HG03460 (cell line): ENCODE results near the gene WDR49.

Experiments used
- ATAC-seq: cut with Tn5 transposase; IDR thresholded peaks from one replicate; pipeline ENCODE4 v1.9.1; 2021; ENCODE audit not compliant: unreplicated experiment

The WDR49 gene

GRCh38 chr3:167653760-167654159 lies at the start of gene WDR49:
WDR49 (minus strand) TSS chr3:167653942; CDS start chr3:167653425, 517 bp downstream.
- no peak for ATAC-seq

- no peak for ATAC-seq
Observed at GRCh38 chr3:167700926-167701325, 47.2 kb upstream of the WDR49 start.

- no peak for ATAC-seq
Observed at GRCh38 chr3:167700046-167700445, 46.3 kb upstream of the WDR49 start.

DNA sequence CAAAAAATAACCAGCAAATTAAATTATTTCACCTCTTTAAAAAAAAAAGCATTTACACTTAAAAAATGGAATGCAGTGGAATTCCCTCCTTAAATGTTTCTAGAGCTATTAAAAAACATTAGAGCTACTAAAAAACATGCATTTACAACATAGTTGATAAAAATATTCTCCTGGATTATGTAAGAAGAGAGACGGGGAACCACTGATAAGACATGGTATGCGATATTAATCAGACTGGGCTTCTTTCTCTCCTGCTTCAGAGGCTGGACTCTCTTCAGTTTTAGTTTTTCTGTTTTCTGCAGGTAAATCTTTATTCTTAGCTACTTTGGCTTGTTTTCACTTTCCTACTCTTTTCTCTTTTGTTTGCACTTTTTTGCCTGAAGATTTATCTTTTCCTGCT lies 40.4 kb upstream of the WDR49 start:
- ATAC-seq, result no peak

DNA sequence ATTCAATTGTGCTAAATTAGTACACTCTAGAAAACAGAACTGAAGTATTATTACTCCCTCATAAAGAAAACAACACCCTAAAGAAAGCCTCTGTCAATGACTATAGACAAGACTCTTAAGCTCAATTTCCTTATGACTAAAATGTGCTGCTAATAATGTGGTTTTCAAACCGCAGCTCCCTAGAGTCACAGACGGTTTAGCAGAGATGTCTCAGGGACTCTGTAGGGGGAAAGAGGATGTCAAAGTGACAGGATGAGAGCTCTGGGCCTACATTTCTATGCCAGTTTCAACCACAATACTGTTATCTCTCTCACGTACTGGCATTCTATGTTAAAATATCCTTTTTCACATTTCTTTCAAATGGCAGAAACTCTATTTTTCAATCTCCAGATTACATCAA lies 37.6 kb upstream of the WDR49 start:
- ATAC-seq, result peak; percentile 100

DNA sequence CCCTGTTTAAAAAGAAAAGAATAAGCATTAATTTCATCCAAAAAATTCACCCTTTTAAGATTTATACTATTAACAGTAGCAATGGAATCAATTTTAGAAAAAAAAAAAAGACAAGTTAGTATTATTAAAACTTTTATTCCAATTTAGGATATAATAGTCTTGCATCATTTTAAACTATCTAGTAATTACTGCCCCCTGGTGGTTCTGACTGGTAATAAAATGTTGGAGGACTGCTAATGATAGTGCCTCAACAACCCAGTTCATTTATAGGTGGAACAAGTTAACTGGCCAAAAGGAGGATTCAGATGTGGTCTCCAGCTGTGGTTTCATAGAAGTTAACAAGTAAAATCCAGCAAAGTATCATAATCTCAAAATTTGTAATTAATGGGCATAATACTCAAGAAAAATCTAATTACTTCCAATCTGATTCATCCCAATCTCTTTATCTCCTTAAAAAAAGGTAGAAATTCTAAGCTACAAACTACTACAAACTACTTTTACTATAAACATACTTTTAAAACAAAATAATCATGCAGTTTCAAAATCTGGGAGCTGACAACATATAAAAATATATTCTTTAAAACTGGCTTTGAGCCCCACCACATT lies 30.7 kb upstream of the WDR49 start:
- peak; percentile 76 for ATAC-seq

DNA sequence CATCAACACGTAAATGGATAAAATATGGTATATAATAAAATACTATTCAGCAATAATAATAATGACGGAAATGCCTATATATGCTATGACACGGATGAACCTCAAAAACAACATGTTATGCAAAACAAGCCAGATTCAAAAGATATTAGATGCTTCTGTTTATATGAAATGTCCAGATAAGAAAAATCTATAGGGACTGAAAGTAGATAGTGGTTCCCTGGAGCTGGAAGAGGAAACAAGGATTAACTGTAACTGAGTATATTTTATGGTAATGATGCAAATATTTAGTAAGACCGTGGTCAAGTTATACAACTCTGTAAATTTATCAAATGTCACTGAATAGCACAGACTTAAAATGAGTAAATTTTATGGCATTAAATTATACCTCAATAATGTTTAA lies 25.8 kb upstream of the WDR49 start:
- no peak for ATAC-seq

DNA sequence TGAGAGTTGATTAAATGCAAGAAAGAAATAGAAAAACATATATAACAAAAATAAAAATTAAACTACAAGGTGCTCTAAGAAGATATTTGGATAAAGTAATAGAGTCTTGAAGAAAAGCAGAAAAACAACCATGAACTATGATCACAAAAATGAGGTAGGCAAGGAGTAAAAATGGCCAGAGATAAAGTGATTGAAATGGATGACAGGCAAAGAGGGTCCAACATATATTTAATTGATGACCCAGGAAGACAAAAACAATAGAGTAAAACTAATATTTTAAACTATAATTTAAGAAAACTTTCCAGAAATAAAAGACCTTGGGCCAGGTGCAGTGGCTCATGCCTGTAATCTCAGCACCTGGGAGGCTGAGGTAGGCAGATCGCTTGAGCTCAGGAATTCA lies 22.1 kb upstream of the WDR49 start:
- no peak for ATAC-seq

- no peak for ATAC-seq
Observed at GRCh38 chr3:167673221-167673620, 19.5 kb upstream of the WDR49 start.

GRCh38 chr3:167671878-167672427 lies 18.2 kb upstream of the WDR49 start:
- ATAC-seq, result no peak

GRCh38 chr3:167669699-167670098 lies 16.0 kb upstream of the WDR49 start:
- no peak for ATAC-seq

DNA sequence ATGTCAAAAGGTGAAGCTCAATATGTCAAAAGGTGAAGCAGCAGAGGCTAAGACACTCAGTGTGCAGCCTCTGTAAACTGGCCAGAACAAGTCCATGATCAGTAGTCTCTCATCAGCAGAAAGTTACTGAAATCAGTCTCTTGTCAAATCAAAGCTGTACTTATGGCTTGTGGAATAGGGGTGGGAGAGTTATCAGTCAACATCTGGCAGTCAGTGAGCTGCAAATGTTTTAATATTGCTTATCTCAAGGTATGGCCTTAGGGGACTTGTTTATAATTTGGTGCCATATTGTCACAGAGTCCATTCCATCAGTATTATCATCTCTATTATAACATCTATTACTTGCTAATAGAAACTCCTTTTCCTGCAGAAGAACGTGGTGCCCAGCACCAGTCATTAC lies 14.9 kb upstream of the WDR49 start:
- no peak for ATAC-seq

DNA sequence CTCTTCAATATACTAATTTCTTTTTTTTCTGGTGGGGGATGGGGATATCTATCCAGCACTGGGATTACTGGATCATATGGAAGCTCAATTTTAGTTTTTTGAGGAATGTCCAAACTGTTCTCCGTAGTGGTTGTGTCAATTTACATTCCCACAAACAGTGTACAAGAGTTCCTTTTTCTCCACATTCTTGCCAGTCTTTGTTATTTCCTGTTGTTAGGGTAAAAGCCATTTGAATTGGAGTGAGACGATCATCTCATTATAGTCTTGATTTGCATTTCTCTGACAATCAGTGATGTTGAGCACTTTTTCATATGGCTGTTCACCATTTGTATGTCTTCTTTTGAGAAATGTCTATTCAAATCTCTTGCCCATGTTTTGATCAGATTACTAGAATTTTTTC lies 12.8 kb upstream of the WDR49 start:
- no peak for ATAC-seq

DNA sequence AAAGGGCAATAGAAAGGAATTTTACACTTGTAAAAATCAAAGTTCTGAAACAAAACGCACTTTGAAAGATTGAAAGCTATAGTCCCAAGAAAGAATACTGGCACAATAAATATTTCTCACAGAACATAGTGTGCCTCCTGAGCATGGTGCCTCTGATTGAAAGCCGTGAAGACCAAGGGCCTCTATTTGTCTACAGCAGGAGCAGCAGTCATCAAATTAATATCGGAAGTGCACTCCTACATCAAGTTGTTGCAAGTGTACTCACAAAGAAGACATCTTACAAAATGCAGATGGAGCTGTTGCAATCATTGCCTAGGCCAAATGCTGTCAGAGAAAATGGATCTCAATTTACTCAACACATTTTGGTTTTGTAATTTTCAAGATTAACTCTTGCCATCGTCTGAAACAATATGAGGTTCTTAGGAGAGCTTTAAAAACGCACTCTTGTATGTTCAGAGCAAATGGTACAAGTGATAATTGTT lies 9.2 kb upstream of the WDR49 start:
- ATAC-seq, result no peak

GRCh38 chr3:167657684-167658225 lies 4.0 kb upstream of the WDR49 start:
- no peak for ATAC-seq

DNA sequence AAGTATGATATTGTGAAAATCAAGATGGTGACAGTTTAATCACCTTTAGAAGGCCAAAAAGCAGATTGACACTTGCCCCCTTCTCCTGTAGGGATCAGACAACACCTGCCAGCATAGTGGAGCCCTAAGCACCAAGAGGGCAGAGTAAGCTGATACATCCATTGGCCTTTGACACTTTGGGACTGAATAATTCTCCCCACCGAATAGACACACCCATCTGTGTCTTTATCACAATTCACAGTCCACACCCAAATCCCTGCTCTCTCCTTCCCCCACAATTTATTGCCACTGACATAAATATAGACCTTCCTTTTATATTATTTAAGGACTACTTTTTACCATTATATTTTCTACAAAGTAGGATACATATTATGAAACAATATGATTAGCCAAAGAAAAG lies 3.1 kb upstream of the WDR49 start:
- ATAC-seq, result no peak

DNA sequence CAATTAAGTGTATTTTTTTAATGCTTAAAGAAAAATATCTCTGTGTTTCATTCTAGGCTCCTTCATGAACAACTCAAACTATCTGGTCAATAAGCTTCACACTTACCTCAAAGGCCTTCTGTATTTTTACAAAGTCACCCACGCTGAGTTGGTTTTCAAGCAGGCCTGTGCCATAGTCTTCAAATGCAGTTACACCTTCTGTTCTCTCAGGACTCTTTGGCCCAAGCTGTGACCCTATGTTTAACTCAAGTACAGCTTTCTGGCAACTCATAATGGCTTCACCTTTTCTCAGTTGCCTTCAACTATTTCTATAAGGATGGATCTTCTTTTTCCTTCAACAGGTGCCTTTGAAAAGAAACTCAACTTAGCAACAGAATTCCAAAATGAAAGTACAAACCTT lies 587 bp downstream of the WDR49 start:
- ATAC-seq, result no peak

- no peak for ATAC-seq
Observed at GRCh38 chr3:167651826-167652225, 1.9 kb downstream of the WDR49 start.

DNA sequence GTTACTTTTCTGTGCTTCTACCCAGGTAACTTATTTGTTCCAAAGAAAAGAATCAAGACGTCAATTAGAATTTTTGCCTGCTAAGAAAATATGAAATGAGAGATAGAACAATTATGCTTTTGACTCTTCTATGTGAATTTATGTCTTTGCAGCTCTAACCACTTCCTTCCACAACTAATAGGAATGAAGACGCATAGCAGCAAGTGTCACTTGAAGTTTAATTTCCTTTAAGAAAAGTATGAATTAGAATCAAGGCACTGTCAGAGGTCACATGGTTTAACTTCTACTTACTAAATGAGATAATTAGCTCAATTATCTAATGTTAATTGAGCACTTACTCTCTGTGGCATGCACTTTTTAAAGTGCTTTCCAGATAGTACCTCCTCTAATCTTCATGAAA lies 3.3 kb downstream of the WDR49 start:
- no peak for ATAC-seq

DNA sequence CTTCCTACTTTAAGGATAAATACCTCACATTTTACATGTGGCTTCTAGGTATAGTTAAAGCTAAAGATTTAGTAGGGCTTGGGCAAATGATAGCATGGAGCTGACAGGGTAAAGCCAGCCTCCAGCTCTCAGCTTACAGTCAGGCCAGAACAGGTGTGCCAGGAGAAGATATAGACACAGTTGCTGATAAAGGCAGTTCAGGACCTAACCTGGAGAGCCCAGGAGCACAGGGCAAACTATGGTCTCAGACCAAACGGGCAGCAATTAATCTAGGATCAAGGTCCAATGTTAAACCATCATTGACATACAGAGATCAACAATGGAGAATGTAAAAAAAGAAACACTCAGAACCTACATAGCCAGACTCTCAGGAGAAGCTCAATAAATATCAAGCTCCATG lies 4.0 kb downstream of the WDR49 start:
- ATAC-seq, result no peak

- ATAC-seq, result no peak
Observed at GRCh38 chr3:167644611-167645010, 9.1 kb downstream of the WDR49 start.

- ATAC-seq, result no peak
Observed at GRCh38 chr3:167631471-167631870, 22.3 kb downstream of the WDR49 start.

DNA sequence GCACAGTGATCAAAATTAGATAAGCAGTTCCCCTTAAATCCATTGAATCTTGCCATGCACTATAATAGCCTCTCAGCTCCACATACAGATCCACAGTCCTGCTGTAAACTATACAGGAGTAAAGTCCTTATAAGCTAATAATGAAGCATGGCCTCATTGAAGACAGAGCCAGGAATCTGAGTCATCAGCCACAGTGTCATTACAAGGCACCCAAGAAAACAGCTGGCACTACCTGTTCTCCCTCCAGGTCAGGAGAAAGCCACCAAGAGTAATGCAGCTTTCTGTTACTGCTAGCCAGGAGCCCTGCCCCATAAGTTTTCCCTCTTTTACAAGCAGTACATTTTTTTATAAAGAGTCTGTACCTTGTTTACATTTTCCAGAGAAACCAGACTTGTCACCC lies 27.3 kb downstream of the WDR49 start:
- no peak for ATAC-seq
